A673 (cell line): Measurements from ENCODE around the gene SMYD3. TPM values are rescaled to one million over a fixed set of nuclear protein-coding genes. Genes with fewer than 3 reads are reported as not detected.

Experiments
- BruUV-seq: library from RNA; stranded (reverse); fragments of 400-500 nt; replicated peaks from 2 replicates; lab custom pipeline; 2021; lab: Mats Ljungman, UMichigan
- CTCF ChIA-PET: fragments of 300-600 bp; sonication (Branson Sonifier 250); formaldehyde crosslinking; loops from one replicate; lab custom pipeline; 2022; ENCODE audit warnings: antibody characterized with exemption; lab: Charles Lee
- POLR2A ChIA-PET: fragments of 300-600 bp; sonication (Branson Sonifier 250); formaldehyde crosslinking; loops from one replicate; lab custom pipeline; 2022; ENCODE audit warnings: antibody characterized with exemption; ENCODE audit not compliant: low non-redundant PET; lab: Charles Lee
- DNase-seq: peaks from one replicate; pipeline ENCODE4 v3.0.0-alpha.2; 2015; ENCODE audit warnings: low spot score
- H3K27ac ChIP-seq: fragments of 200-600 bp; sonication (generic); 2 replicates; pipeline ENCODE4 v1.5.1; 2016; ENCODE audit warnings: mixed run types, low read depth, mild to moderate bottlenecking, mixed read lengths, antibody characterized with exemption, low read length; ENCODE audit not compliant: poor library complexity, severe bottlenecking
- H3K27me3 ChIP-seq: fragments of 200-600 bp; sonication (generic); replicated peaks from 2 replicates; pipeline ENCODE4 v1.6.1; 2017; ENCODE audit warnings: mixed run types, low read depth, mild to moderate bottlenecking, mixed read lengths, antibody characterized with exemption, low read length; ENCODE audit not compliant: insufficient read depth, poor library complexity
- H3K36me3 ChIP-seq: fragments of 200-600 bp; sonication (generic); 2 replicates; pipeline ENCODE4 v1.6.1; 2016; ENCODE audit warnings: mixed run types, mild to moderate bottlenecking, mixed read lengths, antibody characterized with exemption, low read length; ENCODE audit not compliant: insufficient read depth, poor library complexity, severe bottlenecking
- H3K4me1 ChIP-seq: fragments of 200-600 bp; sonication (generic); 2 replicates; pipeline ENCODE4 v1.6.1; 2017; ENCODE audit warnings: mixed run types, mild to moderate bottlenecking, mixed read lengths, antibody characterized with exemption, low read length; ENCODE audit not compliant: insufficient read depth, poor library complexity, severe bottlenecking
- H3K4me3 ChIP-seq: fragments of 200-600 bp; sonication (generic); 2 replicates; pipeline ENCODE4 v1.5.1; 2016; ENCODE audit warnings: low read depth, mixed run types, mild to moderate bottlenecking, mixed read lengths, low read length; ENCODE audit not compliant: poor library complexity, severe bottlenecking
- H3K9me3 ChIP-seq: fragments of 200-600 bp; sonication (generic); 2 replicates; pipeline ENCODE4 v1.6.1; 2016; ENCODE audit warnings: mixed run types, low read depth, mild to moderate bottlenecking, mixed read lengths, antibody characterized with exemption, low read length; ENCODE audit not compliant: poor library complexity, severe bottlenecking
- CTCF ChIP-seq: fragments of 300-800, 200-600 bp; sonication (generic); conservative IDR thresholded peaks from 2 replicates; pipeline ENCODE4 v1.5.1; 2017; ENCODE audit warnings: low read depth, mild to moderate bottlenecking, antibody characterized with exemption, low read length, moderate library complexity, mixed read lengths
- EZH2 ChIP-seq: fragments of 200-600 bp; sonication (generic); IDR thresholded peaks from 2 replicates; pipeline ENCODE4 v1.6.1; 2017; ENCODE audit warnings: borderline replicate concordance, low read depth, mild to moderate bottlenecking, mixed read lengths, antibody characterized with exemption, low read length; ENCODE audit not compliant: poor library complexity, severe bottlenecking
- intact Hi-C: fragments of 100-400 bp; cut with micrococcal nuclease; formaldehyde crosslinking; loops from one replicate; pipeline ENCODE4 v1.10.0; 2022; ENCODE audit not compliant: unreplicated experiment
- total RNA-seq: library from RNA; stranded (reverse); gene quantifications from 2 replicates; pipeline ENCODE4 v1.2.3, GENCODE V29; 2021

SMYD3 gene
- total RNA-seq, 1 experiment from 2014 or later, result 29.0 TPM

GRCh38 chr1:245984390-245985155 lies 522.5 kb downstream of the SMYD3 start:
- Histone ChIP-seq H3K4me3 (no peak overlapping the region), H3K36me3 (no peaks in the 10 kb centered on the region), H3K9me3 (no peaks in the 10 kb centered on the region), H3K4me1 (peaks cover 12% of the 10 kb centered on the region), H3K27ac (no peak overlapping the region), H3K27me3 (no peaks in the 10 kb centered on the region)
- no TSS peak for BruUV-seq
- intact Hi-C loops, result no loop called here
- TF ChIP-seq EZH2 (no peak), CTCF (no peak)
- CTCF ChIA-PET, result no interaction called here
- POLR2A ChIA-PET, result no interaction called here
- DNase-seq, result no peak

- no peak for DNase-seq
- POLR2A ChIA-PET, result no interaction called here
- Histone ChIP-seq H3K36me3 (no peaks in the 10 kb centered on the region), H3K9me3 (no peaks in the 10 kb centered on the region), H3K4me3 (no peak overlapping the region), H3K4me1 (peaks cover 12% of the 10 kb centered on the region), H3K27me3 (no peaks in the 10 kb centered on the region), H3K27ac (no peak overlapping the region)
- no TSS peak for BruUV-seq
- intact Hi-C loops, result no loop called here
- no peak for TF ChIP-seq CTCF
- no peak for TF ChIP-seq EZH2
- CTCF ChIA-PET, result no interaction called here
Measured at GRCh38 chr1:245983294-245983967, 523.6 kb downstream of the SMYD3 start.

GRCh38 chr1:245979589-245979988 lies 527.5 kb downstream of the SMYD3 start:
- ChIA-PET POLR2A (no interaction called here), CTCF (no interaction called here)
- no peaks in the 10 kb centered on the region for H3K4me1 ChIP-seq
- no peaks in the 10 kb centered on the region for H3K9me3 ChIP-seq
- H3K27ac ChIP-seq, result no peak overlapping the region
- no peaks in the 10 kb centered on the region for H3K36me3 ChIP-seq
- BruUV-seq, result no TSS peak
- no peaks in the 10 kb centered on the region for H3K27me3 ChIP-seq
- intact Hi-C loops, result no loop called here
- no peak for TF ChIP-seq EZH2
- no peak overlapping the region for H3K4me3 ChIP-seq
- DNase-seq, result no peak
